Osteoblast (primary cell): Measurements from ENCODE around the gene NUP205. TPM values are rescaled to one million over a fixed set of nuclear protein-coding genes. Genes with fewer than 3 reads are reported as not detected.

Experiments used
- DNase-seq: peaks from one replicate; pipeline ENCODE4 v3.0.0; 2011; ENCODE audit warnings: low spot score, mixed read lengths; ENCODE audit not compliant: insufficient read length; ENCODE audit errors: missing footprints
- H2AFZ ChIP-seq: 2 replicates; pipeline ENCODE4 v1.6.0; 2011; ENCODE audit warnings: mild to moderate bottlenecking, low read length
- H3K27ac ChIP-seq: 2 replicates; pipeline ENCODE4 v1.5.1; 2011; ENCODE audit warnings: mild to moderate bottlenecking, low read depth, low read length, moderate library complexity
- H3K27me3 ChIP-seq: 2 replicates; pipeline ENCODE4 v1.6.0; 2012; ENCODE audit warnings: mild to moderate bottlenecking, control low read depth, inconsistent platforms, low read length, moderate library complexity; ENCODE audit not compliant: insufficient read depth
- H3K36me3 ChIP-seq: 2 replicates; pipeline ENCODE4 v1.5.1; 2011; ENCODE audit warnings: mild to moderate bottlenecking, low read length, control low read depth, moderate library complexity; ENCODE audit not compliant: insufficient read depth
- H3K4me1 ChIP-seq: 2 replicates; pipeline ENCODE4 v1.5.1; 2011; ENCODE audit warnings: mild to moderate bottlenecking, low read length, control low read depth, moderate library complexity; ENCODE audit not compliant: insufficient read depth
- H3K4me2 ChIP-seq: 2 replicates; pipeline ENCODE4 v1.6.0; 2011; ENCODE audit warnings: mild to moderate bottlenecking, low read length; ENCODE audit not compliant: insufficient read depth
- H3K4me3 ChIP-seq: fragments of 200-600 bp; sonication (generic); 3 replicates; pipeline ENCODE4 v1.5.1; 2012; ENCODE audit warnings: mild to moderate bottlenecking, low read length, inconsistent platforms; ENCODE audit not compliant: insufficient read depth
- H3K79me2 ChIP-seq: 2 replicates; pipeline ENCODE4 v1.6.0; 2012; ENCODE audit warnings: mild to moderate bottlenecking, low read length, control low read depth, inconsistent platforms; ENCODE audit not compliant: insufficient read depth
- H3K9me3 ChIP-seq: 2 replicates; pipeline ENCODE4 v1.5.1; 2011; ENCODE audit warnings: low read depth, low read length, control low read depth
- H4K20me1 ChIP-seq: 2 replicates; pipeline ENCODE4 v1.6.0; 2012; ENCODE audit warnings: mild to moderate bottlenecking, low read length, control low read depth; ENCODE audit not compliant: insufficient read depth
- CTCF ChIP-seq: IDR thresholded peaks from 2 replicates; pipeline ENCODE4 v1.5.1; 2011; ENCODE audit warnings: mild to moderate bottlenecking, low read depth, low read length, moderate library complexity; ENCODE audit errors: extremely low read depth
- small RNA-seq: library from RNA; depleted of rRNA; stranded (forward); fragments of <200 nt; gene quantifications from one replicate; pipeline ENCODE3, GENCODE V24; 2012
- total RNA-seq: library from RNA; depleted of rRNA; stranded (reverse); fragments of >200 nt; gene quantifications from 2 replicates; pipeline ENCODE4 v1.2.3, GENCODE V29; 2012

The NUP205 gene
- total RNA-seq, 1 donor, result 33.7 TPM

GRCh38 chr7:135697276-135698049 is 139.7 kb downstream of the NUP205 start:
- no peaks in the 10 kb centered on the region for H3K27me3 ChIP-seq
- no peaks in the 10 kb centered on the region for H3K36me3 ChIP-seq
- H3K27ac ChIP-seq, result no peak overlapping the region
- H3K79me2 ChIP-seq, result no peaks in the 10 kb centered on the region
- no peaks in the 10 kb centered on the region for H4K20me1 ChIP-seq
- H3K4me1 ChIP-seq, result peaks cover under 1% of the 10 kb centered on the region
- no peak overlapping the region for H3K4me3 ChIP-seq
- no peak for DNase-seq
- no peaks in the 10 kb centered on the region for H3K9me3 ChIP-seq
- TF ChIP-seq CTCF, result no peak
- no peak overlapping the region for H2AFZ ChIP-seq
- no peak overlapping the region for H3K4me2 ChIP-seq

Small RNA genes within 50 kb of the gene (small RNA-seq; reads per million reads assigned to genes)
- not detected for gene RNU6-1154P

Other genes with a start within 250 kb of the NUP205 start
- 13.4 and 14.1 TPM in 2 replicates for gene CNOT4, start 47.8 kb upstream of the NUP205 start, total RNA-seq
- gene STMP1, start 104.6 kb downstream of the NUP205 start, total RNA-seq, result 18.8 and 21.5 TPM in 2 replicates
- 0.36 and 0.88 TPM in 2 replicates for gene SLC13A4, start 170.3 kb downstream of the NUP205 start, total RNA-seq
- 23.5 and 28.9 TPM in 2 replicates for gene FAM180A, start 190.9 kb downstream of the NUP205 start, total RNA-seq